SK-MEL-5 (cell line): ENCODE results near the gene ROS1. TPM values are rescaled to one million over a fixed set of nuclear protein-coding genes. Genes with fewer than 3 reads are reported as not detected.

Source experiments
- DNase-seq: peaks from one replicate; pipeline ENCODE4 v3.0.0-alpha.2; 2016; ENCODE audit warnings: low read depth, low spot score
- in situ Hi-C: cut with HindIII; loops from 2 replicates; pipeline ENCODE4 v1.10.0; 2016; ENCODE audit warnings: low sequenced_read_pairs, high pct_unique_total_duplicates, low pct_unique_long_range_greater_than_20kb
- total RNA-seq: library from RNA; depleted of rRNA; stranded (reverse); fragments of >200 nt; shearing (Covaris generic); gene quantifications from 2 replicates; pipeline ENCODE4 v1.2.3, GENCODE V29; 2014

Gene ROS1
- total RNA-seq, 1 experiment from 2014 or later: not detected

DNA sequence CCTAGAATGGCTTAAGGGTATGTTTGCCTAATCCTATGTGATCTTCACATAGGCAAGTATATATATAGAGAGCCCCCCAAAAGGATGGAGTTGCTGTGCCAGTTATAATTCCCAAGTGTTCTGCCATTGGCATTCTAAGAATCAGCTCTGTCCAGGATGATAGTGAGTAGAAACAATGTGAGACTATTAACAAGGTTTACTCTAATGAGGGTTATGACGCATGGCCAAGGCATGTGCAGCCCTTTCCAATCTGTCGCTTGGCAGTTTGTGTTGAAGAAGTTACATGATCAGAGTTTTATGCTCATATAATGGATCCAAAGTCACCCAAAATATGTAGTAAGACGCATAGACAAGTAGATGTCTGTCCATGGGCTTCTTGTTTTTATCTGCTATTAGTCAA lies 126.8 kb downstream of the ROS1 start:
- in situ Hi-C loops: no loop called here
- no peak for DNase-seq

DNA sequence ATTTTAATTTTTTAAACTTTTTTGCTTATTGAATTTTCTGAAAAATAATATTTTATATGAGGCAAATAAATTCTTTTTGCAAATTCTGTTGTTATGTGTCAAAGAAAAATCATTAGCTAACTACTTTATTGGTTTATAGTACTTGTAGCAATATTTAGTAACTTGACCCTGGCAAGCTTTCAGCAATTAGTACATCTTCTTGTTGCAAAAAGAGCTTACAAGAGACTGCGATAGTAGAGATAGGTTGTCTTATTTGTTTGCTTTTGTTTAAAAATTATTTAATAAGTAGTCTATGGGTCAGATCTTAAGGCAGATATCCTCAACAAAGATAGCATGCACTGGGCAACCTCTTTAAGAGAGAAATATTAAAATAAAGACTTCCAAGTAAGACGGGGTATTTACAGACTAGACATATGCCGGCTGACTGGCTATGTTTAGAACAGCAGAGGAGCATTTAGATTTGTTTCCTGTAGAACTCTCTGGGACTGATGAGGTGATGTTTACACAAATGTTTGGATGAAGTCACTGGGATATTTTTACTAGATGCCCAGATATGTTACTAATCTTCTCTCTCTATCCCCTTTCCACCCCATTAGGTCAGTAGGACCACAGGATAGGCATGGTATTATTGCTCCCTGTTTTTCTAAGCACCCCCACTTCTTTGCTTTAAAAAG lies 135.4 kb downstream of the ROS1 start:
- DNase-seq: no peak
- in situ Hi-C loops: no loop called here

DNA sequence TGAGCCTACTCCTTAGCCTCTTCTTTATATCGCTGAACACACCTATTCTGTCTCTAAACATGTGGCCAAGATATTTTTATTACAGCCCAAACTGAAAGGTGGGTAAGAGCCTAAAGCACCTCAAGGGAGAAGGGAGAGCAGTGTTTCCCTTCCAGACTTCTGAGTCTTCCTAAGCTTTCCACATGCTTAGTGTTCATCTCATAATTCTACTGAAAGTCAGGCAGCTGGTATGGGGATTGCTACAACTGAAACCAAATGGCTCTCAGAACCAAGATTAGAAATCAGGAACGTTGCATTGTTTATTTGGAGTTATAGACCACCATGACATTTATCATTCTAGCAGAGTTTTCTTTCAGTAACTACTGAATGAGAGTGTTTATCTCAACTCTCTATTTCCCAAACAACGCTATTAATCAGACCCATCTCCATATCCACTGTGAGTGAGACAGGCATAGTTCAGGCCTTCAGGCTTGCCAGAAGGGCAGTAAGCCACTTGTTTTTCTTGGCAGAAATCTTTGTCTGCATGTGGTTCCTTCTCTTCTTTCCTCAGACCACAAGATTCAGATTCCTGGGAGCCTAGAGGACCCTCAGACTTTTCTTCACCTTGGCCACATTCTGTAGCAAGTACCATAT lies 137.5 kb downstream of the ROS1 start:
- no peak for DNase-seq
- in situ Hi-C loops: no loop called here

GRCh38 chr6:117280922-117281321 lies 144.8 kb downstream of the ROS1 start:
- DNase-seq: peak; percentile 42

DNA sequence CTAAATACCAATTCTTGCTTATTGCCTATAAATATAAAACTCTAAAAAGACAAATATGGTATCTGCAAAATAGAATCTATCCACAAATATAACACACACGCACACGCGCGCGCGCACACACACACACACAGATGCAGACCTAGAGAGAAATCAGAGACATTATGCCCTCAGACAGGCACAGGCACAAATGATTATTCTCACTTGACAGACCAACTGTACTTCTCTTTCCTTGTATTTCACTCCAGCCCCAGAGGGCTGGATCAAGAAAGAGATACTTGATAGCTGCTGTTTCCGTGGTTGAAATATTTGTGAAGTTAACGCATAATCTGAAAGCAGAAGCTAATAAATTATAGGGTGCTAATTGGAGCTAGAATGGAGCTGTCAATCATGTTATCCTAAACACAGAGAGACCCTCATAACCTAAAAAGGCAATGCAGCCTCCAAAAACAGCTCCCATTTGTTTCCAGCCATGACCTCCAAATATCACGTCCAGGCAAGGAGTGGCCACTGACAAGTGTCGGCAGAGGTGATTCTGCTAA lies 148.9 kb downstream of the ROS1 start:
- in situ Hi-C loops: no loop called here
- no peak for DNase-seq

More at GRCh38 chr6:117280922-117281321, 144.8 kb downstream of the ROS1 start:
- in situ Hi-C loops: no loop called here

DNA sequence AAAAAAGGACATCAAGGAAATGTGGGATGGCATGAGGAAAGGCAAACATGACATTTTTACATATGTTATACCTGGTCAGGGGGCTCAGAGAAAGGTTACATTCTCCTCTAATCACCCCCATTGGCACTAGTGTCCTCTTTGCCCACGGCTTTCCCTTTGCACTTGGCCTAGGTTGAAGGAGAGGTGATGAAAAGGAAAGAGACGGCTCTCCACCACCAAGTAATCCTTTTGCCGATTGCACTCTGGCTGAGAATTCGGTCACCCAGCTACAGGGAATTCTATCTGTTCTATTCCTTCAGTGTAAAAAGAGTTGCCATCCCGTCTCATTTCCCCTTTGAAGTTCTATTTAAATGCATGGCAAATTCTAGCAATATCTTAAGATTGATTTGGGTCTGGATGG lies 150.0 kb downstream of the ROS1 start:
- DNase-seq: no peak
- in situ Hi-C loops: no loop called here

DNA sequence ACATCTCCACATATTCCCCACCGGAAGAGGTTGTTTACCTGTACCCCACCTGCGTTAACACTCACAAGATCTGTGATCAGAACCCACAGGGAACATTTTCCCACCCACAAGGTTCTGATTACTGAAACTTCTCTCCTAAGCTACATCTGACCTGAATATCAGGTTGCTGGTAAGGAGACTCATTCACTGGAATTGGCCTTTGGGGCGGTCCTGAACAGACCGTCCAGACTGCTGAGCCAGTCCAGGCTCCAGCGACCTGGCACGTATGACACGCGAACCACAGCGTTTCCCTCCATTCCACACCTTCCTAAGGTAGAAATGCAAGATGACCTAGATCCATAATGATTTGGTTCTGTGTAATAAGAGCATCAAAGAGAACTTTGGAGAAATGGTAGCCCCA lies 150.5 kb downstream of the ROS1 start:
- no peak for DNase-seq

GRCh38 chr6:117272891-117273290 lies 152.9 kb downstream of the ROS1 start:
- DNase-seq: no peak
- in situ Hi-C loops: no loop called here

More for the DNA sequence above, 150.5 kb downstream of the ROS1 start:
- in situ Hi-C loops: no loop called here

- in situ Hi-C loops: no loop called here
- DNase-seq: no peak
These were observed 153.5 kb downstream of the ROS1 start for GRCh38 chr6:117272032-117272866.

DNA sequence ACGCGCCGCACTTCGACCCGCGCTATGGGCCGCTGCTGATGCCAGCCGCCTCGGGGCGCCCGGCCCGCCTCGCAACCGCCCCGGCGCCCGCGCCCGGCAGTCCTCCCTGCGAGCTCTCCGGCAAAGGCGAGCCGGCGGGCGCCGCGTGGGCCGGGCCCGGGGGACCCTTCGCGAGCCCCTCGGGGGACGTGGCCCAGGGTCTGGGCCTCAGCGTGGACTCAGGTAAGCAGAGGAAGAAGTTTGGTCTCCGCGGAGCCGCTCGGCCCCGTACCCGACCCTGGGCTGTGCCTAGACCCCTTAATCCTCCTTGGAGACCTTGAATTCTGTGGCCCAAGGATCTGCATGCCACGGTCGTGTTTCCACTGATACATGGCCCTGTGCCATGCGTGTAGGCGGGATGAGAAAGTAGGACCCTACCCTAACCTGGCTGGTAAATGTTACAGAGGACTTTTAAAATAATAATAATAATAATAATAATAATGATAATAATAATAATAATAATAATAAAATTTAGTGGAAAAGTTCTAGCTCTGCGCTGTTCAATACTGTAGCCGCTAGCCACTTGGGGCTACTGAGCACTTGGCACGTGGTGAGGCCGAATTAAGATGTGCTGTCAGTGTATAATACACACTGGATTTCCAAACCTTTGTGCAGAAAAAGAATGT lies 154.8 kb downstream of the ROS1 start:
- no peak for DNase-seq
- in situ Hi-C loops: no loop called here

GRCh38 chr6:117270055-117270842 lies 155.5 kb downstream of the ROS1 start:
- in situ Hi-C loops: no loop called here
- no peak for DNase-seq

DNA sequence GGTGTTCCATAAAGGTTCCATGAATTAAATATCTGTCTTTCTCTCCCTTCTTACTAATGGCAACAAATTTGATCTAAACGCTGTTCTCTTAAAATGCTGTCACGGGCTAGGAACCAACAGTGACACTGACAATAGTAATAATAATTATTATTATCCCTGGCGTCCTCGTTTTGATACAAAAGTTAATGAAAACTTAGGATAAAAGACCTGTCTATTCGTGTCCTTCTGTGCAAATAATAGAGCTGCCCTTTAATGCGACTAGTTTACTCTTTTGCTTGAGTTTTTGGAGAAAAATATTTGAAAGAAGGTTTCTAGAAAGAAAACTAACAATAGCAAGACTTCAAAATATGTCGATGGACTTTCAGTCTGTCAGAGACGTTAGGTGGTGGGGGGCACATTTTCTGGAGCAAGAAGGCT lies 156.1 kb downstream of the ROS1 start:
- in situ Hi-C loops: no loop called here
- DNase-seq: no peak

- in situ Hi-C loops: no loop called here
- no peak for DNase-seq
These were observed 156.8 kb downstream of the ROS1 start for GRCh38 chr6:117268924-117269323.

DNA sequence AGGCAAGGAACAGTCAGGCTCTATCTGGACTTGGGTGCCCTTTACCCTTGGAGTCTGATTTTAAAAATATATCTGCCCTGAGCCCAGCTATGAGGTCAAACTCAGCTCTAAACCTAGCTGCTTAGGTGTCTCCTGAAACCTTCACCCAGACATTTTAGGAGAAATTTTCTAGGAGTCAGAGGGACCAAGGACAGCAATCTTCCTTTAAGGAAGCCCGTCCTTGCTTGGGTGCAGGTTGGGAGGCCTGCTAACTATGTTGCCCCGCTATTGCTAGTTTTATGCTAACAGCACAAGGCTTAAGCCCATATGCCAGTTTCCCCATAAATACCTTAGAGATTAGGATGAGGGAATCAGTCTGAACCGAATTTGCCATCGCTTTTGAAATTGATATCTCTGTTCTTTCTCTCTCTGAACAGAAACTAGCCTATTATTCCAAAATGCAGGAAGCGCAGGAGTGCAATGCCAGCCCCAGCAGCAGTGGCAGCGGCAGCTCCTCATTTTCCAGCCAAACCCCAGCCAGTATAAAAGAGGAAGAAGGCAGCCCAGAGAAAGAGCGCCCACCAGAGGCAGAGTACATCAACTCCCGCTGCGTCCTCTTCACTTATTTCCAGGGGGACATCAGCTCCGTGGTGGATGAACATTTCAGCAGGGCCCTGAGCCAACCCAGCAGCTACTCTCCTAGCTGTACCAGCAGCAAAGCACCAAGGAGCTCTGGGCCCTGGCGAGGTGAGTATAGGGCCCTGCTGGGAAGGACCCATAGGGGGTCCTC lies 157.8 kb downstream of the ROS1 start:
- in situ Hi-C loops: no loop called here
- DNase-seq: peak; percentile 46

DNA sequence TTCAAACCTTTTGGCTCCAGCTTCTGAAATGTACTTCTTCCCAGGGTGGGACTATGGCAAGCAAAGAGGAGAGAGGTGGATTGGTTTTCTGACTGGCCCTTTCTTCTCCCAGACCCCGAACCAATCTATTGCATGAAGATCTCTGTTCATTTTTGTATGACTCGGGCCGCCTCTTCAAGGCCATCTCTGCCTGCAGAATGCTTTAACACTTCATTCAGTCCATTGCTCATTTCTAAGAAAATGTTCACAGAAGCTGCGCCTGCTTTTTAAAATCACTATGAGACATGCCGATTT lies 158.7 kb downstream of the ROS1 start:
- in situ Hi-C loops: no loop called here
- no peak for DNase-seq

DNA sequence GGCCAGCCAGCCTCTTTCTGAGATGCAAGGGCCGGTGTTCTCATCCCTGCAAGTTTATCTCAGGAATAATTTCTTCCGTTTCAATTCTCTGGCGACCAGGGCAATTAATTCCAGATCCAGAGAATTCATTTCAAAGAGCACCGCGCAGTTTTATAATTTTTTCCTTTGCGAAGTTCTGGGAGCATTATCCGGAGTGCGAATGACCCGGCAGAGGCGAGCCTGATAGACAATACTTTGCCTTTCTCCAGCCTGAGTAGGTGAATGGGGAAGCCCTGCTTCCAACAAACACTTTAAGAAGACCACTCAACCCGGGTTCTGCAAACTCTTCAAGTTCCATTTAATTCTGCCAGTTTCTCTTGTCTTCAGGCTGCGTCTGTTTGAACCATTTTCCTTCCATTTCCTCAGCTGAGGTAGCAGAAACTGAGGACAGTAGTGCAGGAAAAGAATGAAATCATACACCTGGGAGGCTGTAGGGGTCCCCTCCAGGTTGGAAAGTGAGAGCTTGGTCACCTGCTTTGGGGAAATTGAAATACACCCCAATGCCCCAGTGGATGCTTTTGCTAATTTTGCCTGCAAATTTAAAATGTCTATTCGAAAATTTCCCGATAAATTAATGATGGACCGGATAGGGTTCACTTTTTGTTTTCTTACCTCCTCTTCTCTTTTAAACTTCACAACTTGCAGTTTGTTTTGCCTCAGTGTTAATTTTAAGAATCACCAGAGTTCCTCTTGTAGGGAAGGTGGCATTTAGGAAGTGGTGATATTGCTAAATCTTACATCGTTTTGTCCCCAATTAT lies 159.3 kb downstream of the ROS1 start:
- no peak for DNase-seq
- in situ Hi-C loops: no loop called here
